Keratinocyte (primary cell): ENCODE measurements around the gene CAV2. TPM values are rescaled to one million over a fixed set of nuclear protein-coding genes. Genes with fewer than 3 reads are reported as not detected.
A peak's percentile ranks its signal among the peaks of the same experiment; 100 is the strongest.

Source experiments
- DNase-seq: peaks from one replicate; pipeline ENCODE4 v3.0.0-alpha.2; 2011; ENCODE audit warnings: low read depth, missing footprints, low spot score
- FAIRE-seq: peaks from 2 replicates; lab custom pipeline; 2011; peaks lifted over from hg19 to GRCh38; lab: Jason Lieb, UNC
- H2AFZ ChIP-seq: 2 replicates; pipeline ENCODE4 v1.6.0; 2012; ENCODE audit warnings: low read length, control low read depth, inconsistent platforms; ENCODE audit not compliant: control insufficient read depth
- H3K27ac ChIP-seq: 2 replicates; pipeline ENCODE4 v1.5.1; 2011; ENCODE audit warnings: low read length; ENCODE audit not compliant: control insufficient read depth, insufficient read depth
- H3K27me3 ChIP-seq: 3 replicates; pipeline ENCODE4 v1.6.0; 2011; ENCODE audit warnings: low read length; ENCODE audit not compliant: control insufficient read depth, insufficient read depth; ENCODE audit errors: extremely low read depth
- H3K36me3 ChIP-seq, 2 experiments: 2 replicates in 1 of 2; 3 replicates in 1 of 2; pipeline ENCODE4 v1.5.1; 2011; ENCODE audit warnings: low read length in 2 of 2, mild to moderate bottlenecking in 1 of 2; ENCODE audit not compliant: control insufficient read depth in 2 of 2, insufficient read depth in 2 of 2; ENCODE audit errors: extremely low read depth in 1 of 2
- H3K4me1 ChIP-seq: 3 replicates; pipeline ENCODE4 v1.5.1; 2011; ENCODE audit warnings: low read length; ENCODE audit not compliant: control insufficient read depth, insufficient read depth; ENCODE audit errors: extremely low read depth
- H3K4me2 ChIP-seq: 3 replicates; pipeline ENCODE4 v1.6.0; 2011; ENCODE audit warnings: low read depth, low read length; ENCODE audit not compliant: control insufficient read depth, insufficient read depth; ENCODE audit errors: extremely low read depth
- H3K4me3 ChIP-seq, 3 experiments: fragments of 200-600 bp in 1 of 3; sonication (generic) in 1 of 3; 2 replicates in 2 of 3; 3 replicates in 1 of 3; pipeline ENCODE4 v1.5.1; 2011 to 2016; ENCODE audit warnings: low read length in 3 of 3, mild to moderate bottlenecking in 3 of 3, control low read depth in 2 of 3, inconsistent platforms in 1 of 3, low read depth in 1 of 3, mixed read lengths in 1 of 3, mixed run types in 1 of 3, moderate library complexity in 1 of 3; ENCODE audit not compliant: control insufficient read depth in 2 of 3, insufficient read depth in 2 of 3; ENCODE audit errors: extremely low read depth in 1 of 3
- H3K79me2 ChIP-seq: 2 replicates; pipeline ENCODE4 v1.6.0; 2012; ENCODE audit warnings: low read length; ENCODE audit not compliant: control insufficient read depth, insufficient read depth
- H3K9ac ChIP-seq: 3 replicates; pipeline ENCODE4 v1.6.0; 2011; ENCODE audit warnings: low read length; ENCODE audit not compliant: control insufficient read depth, insufficient read depth; ENCODE audit errors: extremely low read depth
- H3K9me1 ChIP-seq: 3 replicates; pipeline ENCODE4 v1.6.0; 2011; ENCODE audit warnings: low read length; ENCODE audit not compliant: control insufficient read depth, insufficient read depth; ENCODE audit errors: extremely low read depth
- H3K9me3 ChIP-seq: 2 replicates; pipeline ENCODE4 v1.5.1; 2012; ENCODE audit warnings: low read depth, low read length; ENCODE audit not compliant: control insufficient read depth
- H4K20me1 ChIP-seq: 3 replicates; pipeline ENCODE4 v1.6.0; 2011; ENCODE audit warnings: low read length; ENCODE audit not compliant: control insufficient read depth, insufficient read depth; ENCODE audit errors: extremely low read depth
- CTCF ChIP-seq, 3 experiments: IDR thresholded peaks in 1 of 3; conservative IDR thresholded peaks in 1 of 3; optimal IDR thresholded peaks in 1 of 3; 2 replicates in 2 of 3; 3 replicates in 1 of 3; pipeline versions ENCODE3 to v1.5.1; 2011; ENCODE audit warnings: low read length in 3 of 3, mild to moderate bottlenecking in 3 of 3, moderate library complexity in 2 of 3, control low read depth in 1 of 3, inconsistent platforms in 1 of 3; ENCODE audit not compliant: insufficient read depth in 2 of 3; ENCODE audit errors: extremely low read depth in 1 of 3
- EZH2 ChIP-seq: IDR thresholded peaks from one replicate; pipeline ENCODE4 v1.6.1; 2012; ENCODE audit warnings: inconsistent platforms, mild to moderate bottlenecking, low read length, moderate library complexity
- dilution Hi-C: fragments of 300-500 bp; cut with MboI; formaldehyde crosslinking; loops from one replicate; pipeline ENCODE4 v1.7.0; 2020; ENCODE audit warnings: low sequenced_read_pairs; ENCODE audit not compliant: extremely low pct_ligation_motif_present
- polyA plus RNA-seq, 5 experiments: library from polyadenylated mRNA; depleted of rRNA in 3 of 5; stranded (reverse) in 3 of 5; stranded (forward) in 1 of 5; unstranded in 1 of 5; fragments of >200 nt; gene quantifications; 1 replicate in 1 of 5; 2 replicates in 3 of 5; 3 replicates in 1 of 5; pipeline versions ENCODE4 v1.2.1 to v1.2.3, GENCODE V29; 2011 to 2012; ENCODE audit warnings: missing spikeins in 2 of 5, low read depth in 1 of 5, low replicate concordance in 1 of 5

Gene CAV2
- polyA plus RNA-seq, 1 donor (not counting 4 experiments of a cell fraction or from before 2014, with no cell fraction given): 631 TPM

GRCh38 chr7:116516324-116516723 lies 16.8 kb downstream of the CAV2 start:
- H3K9ac ChIP-seq: no peak overlapping the region
- H3K36me3 ChIP-seq: no peaks in the 10 kb centered on the region
- peaks cover 34% of the 10 kb centered on the region for H3K4me1 ChIP-seq
- no peak overlapping the region for H3K4me2 ChIP-seq
- no peak overlapping the region for H3K27ac ChIP-seq
- H3K9me3 ChIP-seq: no peaks in the 10 kb centered on the region
- no peak for DNase-seq
- dilution Hi-C loops: loop anchor here (25.0 kb wide), 1 partner anchor 254 kb away; no protein-coding TSS in a partner anchor
- H3K9me1 ChIP-seq: no peaks in the 10 kb centered on the region
- H3K4me3 ChIP-seq: no peak overlapping the region
- no peak for FAIRE-seq
- no peak overlapping the region for H2AFZ ChIP-seq
- no peaks in the 10 kb centered on the region for H3K79me2 ChIP-seq
- H4K20me1 ChIP-seq: no peaks in the 10 kb centered on the region
- no peak for TF ChIP-seq EZH2
- TF ChIP-seq CTCF (optimal IDR thresholded peaks at IDR 0.05 in 1 of 3, IDR thresholded peaks at IDR 0.05 in 1 of 3, conservative IDR thresholded peaks at IDR 0.05 in 1 of 3; ENCODE audit: extremely low read depth in 1 of 3, insufficient read depth in 2 of 3, low read length in 3 of 3): no peak
- H3K27me3 ChIP-seq: no peaks in the 10 kb centered on the region

GRCh38 chr7:116517626-116518025 lies 18.1 kb downstream of the CAV2 start:
- FAIRE-seq (peak; percentile 55), DNase-seq (no peak)
- no peak overlapping the region for H3K4me3 ChIP-seq
- H3K9ac ChIP-seq: no peak overlapping the region
- no peaks in the 10 kb centered on the region for H3K9me3 ChIP-seq
- H3K4me1 ChIP-seq: peaks cover 34% of the 10 kb centered on the region
- no peak overlapping the region for H3K4me2 ChIP-seq
- dilution Hi-C loops: loop anchor here (25.0 kb wide), 1 partner anchor 255 kb away; no protein-coding TSS in a partner anchor
- H3K9me1 ChIP-seq: no peaks in the 10 kb centered on the region
- H4K20me1 ChIP-seq: no peaks in the 10 kb centered on the region
- TF ChIP-seq EZH2 (no peak), CTCF (optimal IDR thresholded peaks at IDR 0.05 in 1 of 3, IDR thresholded peaks at IDR 0.05 in 1 of 3, conservative IDR thresholded peaks at IDR 0.05 in 1 of 3; ENCODE audit: extremely low read depth in 1 of 3, insufficient read depth in 2 of 3, low read length in 3 of 3) (no peak)
- H2AFZ ChIP-seq: peak overlapping the region; percentile 24
- no peaks in the 10 kb centered on the region for H3K27me3 ChIP-seq
- H3K27ac ChIP-seq: no peak overlapping the region
- no peaks in the 10 kb centered on the region for H3K36me3 ChIP-seq
- no peaks in the 10 kb centered on the region for H3K79me2 ChIP-seq
